Occipital lobe (tissue), 2 donors: ENCODE results near the gene RFXANK. TPM values are rescaled to one million over a fixed set of nuclear protein-coding genes. Genes with fewer than 3 reads are reported as not detected.
"Not testable (repeated sequence)": the region's sequence is repeated elsewhere in the genome, so short reads cannot be mapped to it uniquely, and the experiment has no call there.

Experiments used
- DNase-seq: peaks from one replicate; lab custom pipeline; 2025; lab: John Stamatoyannopoulos, UW
- total RNA-seq: library from RNA; depleted of rRNA; stranded (reverse); fragments of >200 nt; gene quantifications from one replicate; pipeline ENCODE4 v1.2.3, GENCODE V29; 2014

RFXANK gene
- total RNA-seq: 14.5 TPM

- DNase-seq: peak; percentile 97
Measured at GRCh38 chr19:19192078-19192882, at the start of gene RFXANK, which contains the start of gene BORCS8. Gene RFXANK, plus strand, starts transcription at chr19:19192258. Its CDS starts 1,689 bp downstream, at chr19:19193947. Gene BORCS8, minus strand, starts transcription at chr19:19192152. Its CDS starts 35 bp downstream, at chr19:19192117.

GRCh38 chr19:19142347-19142746, 49.7 kb upstream of the RFXANK start:
- DNase-seq: no peak

GRCh38 chr19:19145281-19145680, 46.8 kb upstream of the RFXANK start:
- no peak for DNase-seq

- peak; percentile 42 for DNase-seq
Measured at GRCh38 chr19:19145684-19146608, 46.1 kb upstream of the RFXANK start.

GRCh38 chr19:19146865-19147264, 45.2 kb upstream of the RFXANK start:
- DNase-seq: no peak

- no peak for DNase-seq
Measured at GRCh38 chr19:19147344-19147743, 44.7 kb upstream of the RFXANK start.

- DNase-seq: not testable (repeated sequence)
Measured at GRCh38 chr19:19148504-19148903, 43.6 kb upstream of the RFXANK start.

GRCh38 chr19:19149435-19149834, 42.6 kb upstream of the RFXANK start:
- no peak for DNase-seq

GRCh38 chr19:19151418-19151817, 40.6 kb upstream of the RFXANK start:
- DNase-seq: no peak

GRCh38 chr19:19152668-19153384, 39.2 kb upstream of the RFXANK start:
- no peak for DNase-seq

- DNase-seq: no peak
Measured at GRCh38 chr19:19154768-19155494, 37.1 kb upstream of the RFXANK start.

- no peak for DNase-seq
Measured at GRCh38 chr19:19155495-19156219, 36.4 kb upstream of the RFXANK start.

- no peak for DNase-seq
Measured at GRCh38 chr19:19157808-19158207, 34.2 kb upstream of the RFXANK start.

- no peak for DNase-seq
Measured at GRCh38 chr19:19159534-19159933, 32.5 kb upstream of the RFXANK start.

- DNase-seq: no peak
Measured at GRCh38 chr19:19160461-19161035, 31.5 kb upstream of the RFXANK start.

- no peak for DNase-seq
Measured at GRCh38 chr19:19162495-19162894, 29.6 kb upstream of the RFXANK start.

GRCh38 chr19:19165396-19165795, 26.7 kb upstream of the RFXANK start:
- DNase-seq: no peak

- DNase-seq: no peak
Measured at GRCh38 chr19:19167612-19168011, 24.4 kb upstream of the RFXANK start.

GRCh38 chr19:19169236-19170052, 22.6 kb upstream of the RFXANK start:
- DNase-seq: no peak
